GM12801 (cell line): ENCODE measurements around the gene TTC22.

ENCODE experiments used
- TF ChIP-seq, protein P1 (sequence below): IDR thresholded peaks from one replicate; pipeline ENCODE4 v1.5.1; 2011; ENCODE audit warnings: control low read depth; ENCODE audit not compliant: insufficient read length; ENCODE audit errors: extremely low read depth

The TTC22 gene

GRCh38 chr1:54777011-54777410 is 24.1 kb downstream of the TTC22 start:
- TF ChIP-seq, protein P1, sequence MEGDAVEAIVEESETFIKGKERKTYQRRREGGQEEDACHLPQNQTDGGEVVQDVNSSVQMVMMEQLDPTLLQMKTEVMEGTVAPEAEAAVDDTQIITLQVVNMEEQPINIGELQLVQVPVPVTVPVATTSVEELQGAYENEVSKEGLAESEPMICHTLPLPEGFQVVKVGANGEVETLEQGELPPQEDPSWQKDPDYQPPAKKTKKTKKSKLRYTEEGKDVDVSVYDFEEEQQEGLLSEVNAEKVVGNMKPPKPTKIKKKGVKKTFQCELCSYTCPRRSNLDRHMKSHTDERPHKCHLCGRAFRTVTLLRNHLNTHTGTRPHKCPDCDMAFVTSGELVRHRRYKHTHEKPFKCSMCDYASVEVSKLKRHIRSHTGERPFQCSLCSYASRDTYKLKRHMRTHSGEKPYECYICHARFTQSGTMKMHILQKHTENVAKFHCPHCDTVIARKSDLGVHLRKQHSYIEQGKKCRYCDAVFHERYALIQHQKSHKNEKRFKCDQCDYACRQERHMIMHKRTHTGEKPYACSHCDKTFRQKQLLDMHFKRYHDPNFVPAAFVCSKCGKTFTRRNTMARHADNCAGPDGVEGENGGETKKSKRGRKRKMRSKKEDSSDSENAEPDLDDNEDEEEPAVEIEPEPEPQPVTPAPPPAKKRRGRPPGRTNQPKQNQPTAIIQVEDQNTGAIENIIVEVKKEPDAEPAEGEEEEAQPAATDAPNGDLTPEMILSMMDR, result no peak

GRCh38 chr1:54774820-54775498 is 26.2 kb downstream of the TTC22 start:
- TF ChIP-seq, protein P1, result no peak

DNA sequence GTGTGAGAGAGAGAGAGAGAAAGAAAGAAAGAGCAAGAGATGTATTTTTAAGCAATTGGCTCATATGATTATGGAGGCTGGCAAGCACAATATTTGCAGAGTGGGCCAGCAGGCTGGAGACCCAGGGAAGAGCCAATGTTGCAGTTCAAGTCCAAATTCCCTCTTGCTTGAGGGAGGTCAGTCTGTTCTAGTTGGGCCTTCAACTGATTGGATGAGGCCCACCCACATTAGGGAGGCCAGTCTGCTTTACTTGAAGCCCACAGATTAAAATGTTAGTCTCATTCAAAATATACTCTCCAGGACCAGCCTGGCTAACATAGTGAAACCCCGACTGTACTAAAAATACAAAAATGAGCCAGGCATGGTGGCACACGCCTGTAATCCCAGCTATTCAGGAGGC is 28.2 kb downstream of the TTC22 start:
- TF ChIP-seq, protein P1, result no peak

DNA sequence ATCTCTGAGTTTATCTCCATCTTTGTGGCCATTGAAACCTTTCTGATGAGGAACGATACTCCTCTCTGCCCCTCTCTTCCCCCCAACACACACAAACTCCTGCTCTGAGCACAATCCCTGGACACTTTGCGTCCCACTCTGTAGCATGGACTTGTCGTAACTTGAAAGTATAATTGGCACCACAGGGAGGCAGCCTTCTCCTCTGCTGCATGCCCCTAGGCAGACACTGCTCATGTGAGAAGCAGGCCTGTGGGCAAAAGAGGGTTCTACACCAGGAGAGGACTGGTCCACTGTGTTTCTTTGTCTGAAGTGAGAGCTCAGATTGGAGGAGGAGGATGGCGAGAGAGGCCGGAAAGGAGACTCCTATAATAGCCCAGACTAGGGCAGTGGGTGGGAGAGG is 33.0 kb downstream of the TTC22 start:
- TF ChIP-seq, protein P1, result no peak

DNA sequence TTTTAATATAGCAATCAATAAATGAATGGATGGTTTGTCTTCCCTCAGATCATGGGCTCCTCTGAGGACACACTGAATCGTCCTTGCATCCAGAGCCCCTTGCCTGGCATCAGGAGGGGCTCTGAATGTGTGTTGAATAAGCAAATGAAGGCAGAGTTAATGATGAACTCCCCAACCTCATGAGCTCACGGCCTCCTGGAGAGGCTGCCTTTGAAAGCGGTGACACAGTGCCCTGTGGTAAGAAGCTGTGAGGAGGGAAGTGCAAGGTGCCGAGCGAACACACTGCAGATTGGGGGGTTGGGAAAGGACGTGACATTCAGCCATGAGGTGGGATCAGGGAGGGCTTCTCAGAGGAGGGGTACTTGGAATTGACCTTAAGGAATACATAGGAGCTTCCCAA is 33.6 kb downstream of the TTC22 start:
- TF ChIP-seq, protein P1, result no peak

- TF ChIP-seq, protein P1, result no peak
Measured at GRCh38 chr1:54766726-54767125, 34.4 kb downstream of the TTC22 start.

DNA sequence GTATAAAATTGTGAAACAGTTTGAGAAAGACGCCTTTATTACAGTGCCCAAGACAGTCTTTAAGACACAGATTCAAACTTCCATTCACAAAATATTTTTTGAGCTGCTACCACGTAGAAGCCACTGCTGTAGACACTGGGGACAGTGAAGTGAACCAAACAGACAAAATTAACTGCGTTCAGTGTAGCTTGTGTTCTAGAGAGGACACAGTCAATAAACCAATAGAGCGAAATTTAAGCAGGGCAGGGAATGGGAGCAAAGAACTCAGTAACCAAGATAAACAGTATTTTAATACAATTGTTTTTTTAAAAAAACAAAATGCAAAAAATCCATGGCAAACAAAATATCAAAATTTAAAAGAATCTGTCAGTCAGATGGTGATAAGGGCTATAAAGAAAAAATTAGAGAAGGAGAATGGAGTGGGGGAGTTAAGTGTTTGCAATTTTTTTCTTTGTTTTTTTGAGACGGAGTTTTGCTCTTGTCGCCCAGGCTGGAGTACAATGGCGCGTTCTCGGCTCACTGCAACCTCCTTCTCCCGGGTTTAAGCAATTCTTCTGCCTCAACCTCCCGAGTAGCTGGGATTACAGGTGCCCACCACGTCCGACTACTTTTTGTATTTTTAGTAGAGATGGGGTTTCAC is 36.1 kb downstream of the TTC22 start:
- TF ChIP-seq, protein P1, result no peak
